C4-2B (cell line): ENCODE results near the gene MOB3B.

Experiments
- H3K27ac ChIP-seq: fragments of 450-650 bp; 2 replicates; pipeline ENCODE4 v1.5.1; 2017
- ZFX ChIP-seq: fragments of 450-650 bp; IDR thresholded peaks from 2 replicates; pipeline ENCODE4 v1.6.1; 2017
- TF ChIP-seq, protein P1 (sequence below): fragments of 450-650 bp; conservative IDR thresholded peaks from 2 replicates; pipeline ENCODE4 v1.5.1; 2017; ENCODE audit warnings: mild to moderate bottlenecking

The MOB3B gene

DNA sequence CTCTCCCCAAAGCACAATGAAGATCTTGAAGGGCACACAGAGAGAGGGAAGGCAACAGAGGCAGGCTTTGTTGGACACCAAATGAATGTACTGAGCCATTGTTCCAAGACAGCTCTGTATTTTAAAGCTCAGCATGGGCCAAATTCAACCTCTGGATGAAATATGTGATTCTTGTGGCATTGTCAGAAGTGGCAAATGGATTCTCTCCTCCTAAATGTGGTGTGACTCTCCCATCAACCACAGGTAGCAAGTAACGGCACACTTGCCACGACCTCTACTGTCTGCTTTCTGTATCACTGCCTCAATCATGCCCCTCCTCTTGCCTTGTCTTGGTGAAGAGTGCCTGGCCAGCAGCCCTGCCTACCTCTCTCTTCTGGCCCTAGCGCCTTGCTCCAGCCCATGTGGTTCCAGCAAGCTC, 6.1 kb upstream of the MOB3B start:
- H3K27ac ChIP-seq = no peak overlapping the region
- no peak for TF ChIP-seq ZFX
- TF ChIP-seq, protein P1, sequence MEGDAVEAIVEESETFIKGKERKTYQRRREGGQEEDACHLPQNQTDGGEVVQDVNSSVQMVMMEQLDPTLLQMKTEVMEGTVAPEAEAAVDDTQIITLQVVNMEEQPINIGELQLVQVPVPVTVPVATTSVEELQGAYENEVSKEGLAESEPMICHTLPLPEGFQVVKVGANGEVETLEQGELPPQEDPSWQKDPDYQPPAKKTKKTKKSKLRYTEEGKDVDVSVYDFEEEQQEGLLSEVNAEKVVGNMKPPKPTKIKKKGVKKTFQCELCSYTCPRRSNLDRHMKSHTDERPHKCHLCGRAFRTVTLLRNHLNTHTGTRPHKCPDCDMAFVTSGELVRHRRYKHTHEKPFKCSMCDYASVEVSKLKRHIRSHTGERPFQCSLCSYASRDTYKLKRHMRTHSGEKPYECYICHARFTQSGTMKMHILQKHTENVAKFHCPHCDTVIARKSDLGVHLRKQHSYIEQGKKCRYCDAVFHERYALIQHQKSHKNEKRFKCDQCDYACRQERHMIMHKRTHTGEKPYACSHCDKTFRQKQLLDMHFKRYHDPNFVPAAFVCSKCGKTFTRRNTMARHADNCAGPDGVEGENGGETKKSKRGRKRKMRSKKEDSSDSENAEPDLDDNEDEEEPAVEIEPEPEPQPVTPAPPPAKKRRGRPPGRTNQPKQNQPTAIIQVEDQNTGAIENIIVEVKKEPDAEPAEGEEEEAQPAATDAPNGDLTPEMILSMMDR = 0 out of 2 replicates have a peak, but pooled peaks have one; percentile 9

DNA sequence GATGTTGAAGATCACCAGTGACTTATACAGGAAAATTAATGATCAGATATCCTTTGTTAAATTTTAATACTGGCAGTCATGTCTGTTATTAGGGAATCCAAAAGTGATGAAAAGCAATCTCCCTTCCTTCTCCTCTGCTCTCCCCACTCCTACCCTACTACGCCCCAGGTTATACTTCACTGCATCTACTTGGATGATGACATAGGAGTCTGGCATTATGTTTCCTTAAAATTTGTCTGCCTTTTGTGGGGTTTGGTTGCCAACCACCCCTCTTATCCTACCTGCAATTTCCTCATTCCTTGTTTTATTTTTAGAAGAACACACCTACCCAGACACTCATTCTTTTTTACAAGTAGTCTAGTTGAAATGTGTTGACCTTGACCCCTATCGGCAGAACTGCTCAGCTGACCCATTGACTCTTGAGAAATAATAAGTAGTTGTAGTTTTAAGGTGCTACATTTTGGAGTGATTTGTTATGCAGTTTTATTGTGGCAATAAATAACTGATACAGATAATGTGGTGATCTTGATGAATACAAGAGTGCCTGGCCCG, 5.1 kb upstream of the MOB3B start:
- no peak overlapping the region for H3K27ac ChIP-seq
- TF ChIP-seq ZFX = no peak
- TF ChIP-seq, protein P1 = no peak

DNA sequence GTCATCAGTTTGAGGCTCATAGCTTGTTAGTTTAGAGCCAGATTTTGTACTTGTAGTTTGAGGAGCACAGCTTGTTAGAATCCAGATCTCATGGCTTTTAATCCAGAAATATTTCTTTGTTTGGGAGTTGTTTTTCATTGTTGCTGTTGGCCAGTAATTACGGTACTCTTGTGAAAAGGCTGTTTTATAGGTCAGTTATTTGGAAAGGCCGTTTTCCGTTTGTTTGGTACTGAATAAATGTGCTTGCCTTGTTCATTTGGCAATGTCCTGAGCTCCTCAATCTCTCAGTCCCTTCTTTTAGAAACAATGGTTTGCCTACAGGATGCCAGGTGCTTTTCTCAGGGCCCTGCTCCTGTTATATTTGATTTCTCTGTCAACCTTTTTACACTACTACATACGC, 4.5 kb upstream of the MOB3B start:
- TF ChIP-seq ZFX = no peak
- TF ChIP-seq, protein P1 = no peak

DNA sequence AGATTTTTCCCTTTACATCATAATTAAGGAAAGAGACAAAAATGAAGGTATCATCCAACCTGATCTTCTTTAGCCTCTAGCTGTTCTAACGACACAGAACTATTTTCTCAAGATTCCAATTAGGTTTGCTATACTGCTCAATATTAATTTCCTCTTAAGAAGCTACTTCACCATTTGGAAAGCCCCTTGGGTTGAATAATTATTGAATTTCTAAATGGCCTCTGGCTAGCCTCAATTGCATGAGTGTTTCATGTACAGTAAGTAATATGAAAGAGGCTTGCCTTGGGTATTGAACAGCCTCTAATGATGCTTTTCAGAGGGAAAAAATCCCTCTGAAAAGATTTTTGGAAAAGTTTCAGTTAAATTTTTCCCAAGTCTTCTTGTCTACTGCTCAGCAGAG, 3.7 kb upstream of the MOB3B start:
- H3K27ac ChIP-seq = no peak overlapping the region
- TF ChIP-seq, protein P1 = no peak
- no peak for TF ChIP-seq ZFX

More for the DNA sequence above, 4.5 kb upstream of the MOB3B start:
- no peak overlapping the region for H3K27ac ChIP-seq

DNA sequence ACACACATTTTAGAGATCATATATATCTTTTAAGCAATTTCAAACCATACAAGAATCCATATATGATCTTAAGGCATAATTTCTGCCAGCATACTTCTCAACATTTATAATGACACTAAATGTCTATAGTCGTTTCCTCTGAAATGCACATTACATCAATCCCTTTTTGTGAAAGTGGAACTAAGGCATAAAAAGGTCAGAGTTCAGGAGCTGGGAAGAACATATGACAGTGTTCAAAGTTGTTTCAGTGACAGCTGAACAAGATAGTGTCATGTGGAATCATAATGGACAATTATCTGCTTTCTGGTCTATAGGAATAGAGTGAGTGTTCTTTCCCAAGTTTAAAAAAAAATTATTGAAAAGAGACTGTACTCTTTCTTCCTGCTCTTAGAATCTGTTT, 2.4 kb upstream of the MOB3B start:
- TF ChIP-seq, protein P1 = no peak
- no peak for TF ChIP-seq ZFX
- H3K27ac ChIP-seq = no peak overlapping the region

DNA sequence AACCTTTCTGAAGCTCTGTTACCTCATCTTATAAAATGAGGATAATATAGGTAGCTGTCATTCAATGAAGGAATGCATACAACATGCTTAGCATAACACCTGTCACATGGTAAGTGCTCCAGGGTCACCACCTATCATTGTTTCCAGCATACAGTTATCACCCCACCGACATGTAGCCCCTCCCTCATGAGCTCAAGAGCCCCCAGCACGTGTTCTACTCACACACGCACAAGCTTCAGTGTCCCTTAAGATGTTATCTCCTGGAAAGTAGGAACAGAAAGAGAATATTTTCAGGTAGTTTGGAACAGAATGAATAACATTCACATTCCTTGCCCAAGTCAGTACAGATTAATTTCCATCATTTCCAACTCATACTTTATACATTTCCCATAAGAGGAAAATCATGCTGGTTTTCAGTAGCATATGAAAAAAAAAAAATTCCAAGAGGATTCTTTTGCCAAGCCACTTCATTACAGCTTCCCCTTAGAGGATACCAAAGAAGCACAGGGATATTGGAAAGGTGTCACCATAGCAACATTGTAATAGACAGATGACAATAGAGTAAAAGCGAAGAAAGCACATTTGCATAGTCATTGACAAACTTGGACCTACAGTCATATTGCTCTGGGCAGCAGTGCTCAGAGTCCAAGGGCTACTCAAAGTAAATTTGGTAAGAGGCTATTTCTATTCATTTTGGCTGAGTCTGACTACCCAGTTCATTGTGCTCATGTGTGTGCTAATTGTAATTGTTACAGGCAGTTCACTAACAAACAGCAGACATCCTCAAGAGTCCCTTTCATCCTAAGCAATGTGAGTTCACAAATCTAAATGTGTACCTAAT, 1.5 kb upstream of the MOB3B start:
- no peak overlapping the region for H3K27ac ChIP-seq
- TF ChIP-seq ZFX = no peak
- TF ChIP-seq, protein P1 = no peak

DNA sequence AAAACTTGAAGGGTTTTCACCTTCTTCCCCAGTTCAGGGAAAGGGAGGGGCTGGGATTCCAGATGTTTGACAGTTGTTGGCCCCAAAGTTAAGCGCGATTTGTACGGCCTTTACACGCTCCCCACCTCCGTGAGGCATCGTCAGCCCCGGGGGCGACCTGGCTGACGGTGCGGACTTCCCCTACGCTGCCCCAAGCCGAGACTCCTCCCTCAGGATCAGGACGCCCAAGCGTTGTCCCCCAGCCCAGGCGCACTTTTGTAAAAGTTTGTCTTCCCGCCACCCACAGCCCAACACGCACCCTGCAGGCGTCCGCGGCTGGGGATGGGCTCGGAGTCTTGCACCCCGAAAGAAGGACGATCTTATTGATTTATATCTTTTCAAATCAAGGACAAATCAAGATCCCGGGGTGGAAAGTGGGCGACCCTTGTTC, 713 bp downstream of the MOB3B start:
- no peak overlapping the region for H3K27ac ChIP-seq
- TF ChIP-seq, protein P1 = no peak
